Activated effector memory CD4-positive, alpha-beta T cell treated with anti-CD3 and anti-CD28 coated beads, Interleukin-2, amount 50 U/mL, for 16 hours (primary cell): ENCODE measurements around the gene IPO9.

Experiments
- DNase-seq: peaks from one replicate; pipeline ENCODE4 v3.0.0-alpha.2; 2020

The IPO9 gene

DNA sequence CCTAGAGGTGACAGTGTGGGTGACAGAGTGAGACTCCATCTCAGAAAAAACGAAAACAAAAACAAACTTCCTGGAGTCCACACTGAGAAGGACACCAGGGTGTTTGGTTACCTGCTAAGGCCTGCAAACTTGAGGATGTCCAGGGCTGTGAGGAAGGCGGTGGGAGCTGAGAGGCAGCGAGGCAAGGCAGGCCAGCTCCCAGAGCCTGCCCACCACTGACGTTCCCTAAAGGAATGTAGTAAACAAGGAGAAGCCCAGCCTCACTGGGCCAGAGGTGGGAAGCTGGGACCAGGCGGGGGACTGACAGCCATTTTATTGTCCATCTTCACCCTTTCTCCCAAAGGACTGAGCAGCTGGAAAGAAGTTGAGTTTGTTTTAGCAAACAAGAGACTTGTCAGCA lies 83.9 kb downstream of the IPO9 start:
- DNase-seq = no peak

DNA sequence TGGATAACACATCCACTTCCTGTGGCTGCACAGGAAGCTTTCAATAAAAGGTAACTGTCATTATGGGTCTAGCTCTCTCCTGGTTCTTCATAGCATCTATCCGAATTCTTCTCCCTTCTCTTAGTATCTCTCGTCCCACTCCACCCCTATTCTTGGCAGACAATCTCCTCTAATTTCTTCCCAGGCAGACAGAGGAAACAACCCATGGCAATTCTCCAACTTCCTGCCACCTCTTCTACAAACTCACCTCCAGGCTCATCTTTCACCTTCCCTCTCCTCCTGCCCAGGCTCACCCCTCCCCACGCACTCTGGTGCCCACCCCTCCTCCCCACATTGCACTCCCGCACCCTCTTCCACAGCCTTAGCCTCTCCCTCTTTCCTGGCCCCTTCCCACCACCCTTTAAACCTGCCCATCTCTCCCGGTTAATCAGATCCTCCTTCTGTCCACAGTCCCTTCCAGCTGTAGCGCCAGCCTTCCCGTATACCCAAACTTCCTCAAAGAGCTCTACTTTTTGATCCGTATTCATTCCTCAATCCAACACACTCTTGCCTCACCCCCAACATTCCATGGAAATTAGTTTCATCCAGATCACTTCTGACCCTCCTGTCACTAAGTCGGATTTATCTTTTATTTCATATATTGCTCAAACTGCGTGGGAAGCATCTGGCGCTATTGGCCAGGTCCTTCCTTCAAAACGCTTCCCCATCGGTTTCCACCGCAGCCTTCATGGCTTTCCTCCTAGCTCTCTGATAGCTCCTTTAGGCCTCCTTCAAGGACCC lies 85.7 kb downstream of the IPO9 start:
- no peak for DNase-seq

DNA sequence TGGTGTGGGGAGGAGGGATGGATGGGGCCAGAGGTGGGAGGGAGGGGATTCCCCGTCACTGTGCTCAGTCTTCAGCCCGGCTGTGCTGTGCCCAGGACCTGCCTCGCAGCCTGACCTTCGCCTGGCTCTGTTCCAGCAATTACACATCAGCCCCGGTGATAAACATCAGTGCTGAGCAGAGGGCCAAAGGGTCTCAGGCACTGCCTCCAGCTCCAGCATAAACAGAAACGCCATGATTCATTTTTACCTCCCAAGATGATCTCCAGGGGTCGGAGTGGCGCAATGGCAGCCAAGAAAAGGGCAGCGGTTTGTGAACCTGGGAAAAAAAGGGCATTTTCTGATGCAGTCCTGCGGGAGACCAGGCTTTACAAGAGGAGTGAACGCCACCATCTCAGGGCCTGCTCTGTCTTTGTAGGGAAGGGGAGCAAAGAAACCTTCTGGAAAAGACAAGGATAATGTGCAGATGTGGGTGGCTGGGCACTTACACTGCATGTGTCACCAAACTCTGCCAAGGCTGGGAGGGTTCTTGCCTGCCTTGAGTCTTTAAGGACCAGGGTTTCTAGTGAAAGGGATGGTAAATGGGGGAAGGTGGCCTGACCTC lies 87.8 kb downstream of the IPO9 start:
- no peak for DNase-seq

DNA sequence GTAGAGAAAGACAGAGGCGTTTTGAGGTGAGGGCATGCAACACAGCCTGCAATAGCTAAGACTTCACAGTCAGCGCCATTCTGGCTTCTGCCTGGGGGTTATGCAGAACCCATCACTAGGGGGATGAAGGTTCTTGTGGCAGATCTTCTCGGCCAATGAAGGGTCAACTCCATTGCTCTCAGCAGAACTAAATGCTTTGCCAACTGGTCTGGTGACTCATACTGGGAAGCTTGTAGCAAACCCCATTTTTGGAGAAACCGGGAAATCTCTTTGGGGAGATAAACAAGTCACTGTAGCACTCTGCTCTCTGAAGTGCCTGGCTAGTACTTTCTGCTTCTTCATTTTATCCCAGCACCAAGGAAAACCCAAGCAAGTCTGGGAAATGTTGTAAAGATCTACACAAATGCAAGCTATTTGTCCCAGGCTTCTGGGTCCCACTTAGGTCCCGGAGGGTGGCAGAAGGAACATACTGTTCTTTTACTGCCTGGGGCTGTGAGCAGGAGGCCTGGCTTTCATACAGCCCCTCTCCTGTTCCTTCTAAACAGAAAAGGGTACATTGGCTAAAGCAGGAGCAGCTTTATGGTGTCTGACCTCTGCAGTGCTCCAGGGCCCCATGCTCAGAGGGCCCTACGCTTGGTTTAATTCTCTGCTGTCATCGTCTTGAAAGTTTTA lies 88.5 kb downstream of the IPO9 start:
- no peak for DNase-seq

DNA sequence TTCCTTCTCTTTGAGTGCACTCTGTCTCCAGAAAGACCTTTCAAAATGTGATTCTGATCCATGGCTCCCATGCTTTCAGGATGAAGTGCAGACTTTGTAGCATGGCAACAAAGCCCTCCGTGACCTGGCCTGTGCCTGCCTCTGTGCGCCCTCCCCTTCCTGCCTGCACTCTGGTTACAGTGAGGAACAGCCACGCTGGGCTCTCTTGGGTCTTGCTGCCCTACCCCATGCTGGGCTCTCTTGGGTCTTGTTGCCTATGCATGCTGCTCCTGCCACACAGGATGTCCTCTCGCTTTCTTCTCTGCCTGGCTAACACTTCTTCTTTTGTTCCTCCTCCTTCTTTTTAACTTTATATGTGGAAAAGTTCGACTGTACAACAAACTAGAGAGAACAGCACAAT lies 89.4 kb downstream of the IPO9 start:
- DNase-seq = no peak

DNA sequence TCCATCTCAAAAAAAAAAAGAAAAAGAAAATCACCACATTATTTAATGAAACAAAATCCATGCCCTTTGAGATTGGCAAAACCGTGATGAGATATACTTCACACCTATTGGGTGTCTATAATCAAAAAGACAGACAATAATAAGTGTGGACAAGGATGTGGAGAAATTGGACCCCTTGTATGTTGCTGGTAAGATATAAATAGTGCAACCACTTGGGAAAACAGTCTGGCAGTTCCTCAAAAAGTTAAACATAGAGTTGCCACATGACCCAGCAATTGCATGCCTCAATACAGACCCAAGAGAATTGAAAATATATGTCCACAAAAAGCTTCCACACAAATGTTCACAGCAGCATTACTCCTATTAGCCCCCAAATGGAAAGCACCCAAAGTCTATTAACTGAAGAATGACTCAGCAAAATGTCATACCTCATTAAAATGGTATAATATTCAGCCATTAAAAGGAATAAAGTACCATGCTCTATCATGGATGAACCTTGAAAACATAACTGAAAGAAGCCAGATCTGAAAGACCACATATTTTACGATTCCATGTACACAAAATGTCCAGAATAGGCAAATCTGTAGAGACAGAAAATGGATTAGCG lies 93.1 kb downstream of the IPO9 start:
- DNase-seq = no peak

DNA sequence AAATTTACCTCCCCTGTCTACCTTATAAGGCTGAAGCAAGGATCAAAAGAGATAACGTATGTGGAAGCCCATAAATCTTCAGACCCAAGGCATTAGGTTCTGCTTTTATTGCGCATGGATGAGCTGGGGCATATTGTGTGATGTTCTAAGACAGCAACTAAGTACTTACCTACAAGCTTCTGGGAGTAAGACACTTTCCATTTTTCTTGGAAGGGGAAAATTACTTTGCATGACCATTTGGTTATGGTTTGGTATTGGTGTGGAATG lies 96.3 kb downstream of the IPO9 start:
- DNase-seq = no peak

DNA sequence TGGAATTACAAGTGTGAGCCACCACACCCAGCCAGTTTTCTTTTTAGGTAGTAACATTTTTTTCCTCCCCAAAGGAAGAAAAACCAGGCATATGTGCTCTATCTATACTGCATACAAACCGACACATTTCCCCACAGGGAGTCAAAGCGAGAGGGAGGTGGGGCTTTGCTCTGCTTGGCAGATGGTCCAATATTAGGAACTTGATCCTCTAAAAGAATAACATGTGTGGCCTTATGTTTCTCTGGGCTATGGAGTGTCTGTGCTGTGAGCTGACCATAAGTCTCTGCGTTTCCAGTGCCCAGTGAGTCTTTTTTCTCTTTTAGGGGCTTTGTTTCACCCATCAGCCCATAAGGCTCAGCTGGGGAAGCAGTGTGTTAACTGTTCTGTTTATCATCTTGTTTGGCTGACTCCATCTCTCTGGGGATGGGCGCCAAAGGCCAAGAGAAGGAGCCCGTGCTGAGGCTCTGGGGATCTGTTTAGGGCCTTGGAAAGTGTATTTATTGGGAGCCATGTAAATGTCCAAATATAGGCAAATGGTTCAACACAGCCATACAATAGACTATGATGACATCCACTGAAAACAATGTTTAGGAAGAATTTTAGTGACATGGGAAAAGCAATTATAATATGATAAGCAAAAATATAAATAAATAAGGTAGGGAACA lies 97.2 kb downstream of the IPO9 start:
- DNase-seq = no peak

DNA sequence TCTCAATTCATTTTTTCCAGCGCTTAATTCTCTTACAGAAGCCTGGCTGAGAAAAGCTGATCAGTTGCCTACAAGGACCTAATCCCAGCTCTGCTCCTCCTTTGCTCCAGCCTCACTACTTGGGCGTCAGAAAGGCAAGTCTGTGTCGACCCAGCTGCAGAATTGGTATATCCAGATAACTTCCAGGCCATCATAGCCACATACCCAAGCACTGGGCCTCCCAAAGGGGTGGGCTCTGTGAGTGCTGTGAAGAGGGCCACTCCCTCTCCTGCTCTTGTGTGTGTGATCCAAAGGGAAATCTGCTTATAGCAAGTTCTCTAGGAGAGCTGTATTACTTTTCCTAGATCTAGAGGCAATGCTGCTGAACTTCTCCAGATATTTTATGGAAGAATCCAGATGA lies 99.3 kb downstream of the IPO9 start:
- no peak for DNase-seq

DNA sequence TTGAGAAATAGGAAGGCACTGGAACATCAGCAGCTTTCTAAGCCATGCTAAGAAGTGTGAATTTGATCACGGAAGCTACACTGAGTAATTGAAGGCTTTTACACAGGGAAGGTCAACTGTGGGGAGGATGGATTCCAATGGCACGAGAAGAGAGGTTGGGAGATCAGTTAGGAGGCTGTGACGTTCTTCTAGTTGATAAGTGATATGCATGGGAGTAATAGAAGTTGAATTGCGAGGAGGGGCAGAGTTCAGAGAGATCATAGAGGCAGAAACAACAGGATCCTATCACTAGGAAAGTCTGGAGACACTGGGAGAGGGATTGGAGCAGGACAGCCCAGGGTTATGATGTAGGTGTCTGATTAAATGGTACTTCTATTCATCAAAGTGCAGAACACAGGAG lies 101.2 kb downstream of the IPO9 start:
- no peak for DNase-seq

DNA sequence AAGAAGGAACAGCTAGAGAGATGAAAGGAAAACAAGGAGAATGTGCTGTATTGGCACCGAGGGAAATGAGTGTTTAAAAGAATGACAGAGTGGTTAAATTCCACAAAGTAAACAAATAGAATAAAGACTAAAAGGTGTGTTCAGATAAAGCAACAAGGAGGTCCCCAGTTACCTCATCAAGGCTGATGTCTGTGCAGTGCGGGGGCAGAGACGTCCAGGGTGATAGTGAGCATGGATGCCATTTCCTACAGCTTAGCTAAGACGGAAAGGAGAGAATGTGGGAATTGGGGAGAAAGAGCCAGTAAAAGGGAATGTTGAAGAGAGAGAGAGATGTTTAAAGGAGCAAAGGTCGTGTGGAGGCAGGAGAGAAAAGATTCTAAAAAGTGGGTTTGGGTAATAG lies 101.8 kb downstream of the IPO9 start:
- no peak for DNase-seq
